ENCODE measurements around the gene RAB28.

GRCh38 chr4:13432453-13432852 is 51.7 kb downstream of the RAB28 start:
- TF ChIP-seq CTCF (IDR thresholded peaks at IDR 0.05) (no peak), POLR2A (IDR thresholded peaks at IDR 0.05; ENCODE audit: low read depth) (no peak), EP300 (IDR thresholded peaks at IDR 0.05) (no peak), POLR2AphosphoS5 (IDR thresholded peaks at IDR 0.05) (no peak)
